Hepatocyte (in vitro differentiated cells): ENCODE measurements around the gene GJC2. TPM values are rescaled to one million over a fixed set of nuclear protein-coding genes. Genes with fewer than 3 reads are reported as not detected.

Experiments
- DNase-seq: peaks from one replicate; pipeline ENCODE4 v3.0.0-alpha.2; 2016; ENCODE audit warnings: low spot score
- H2AFZ ChIP-seq: fragments of 200-600 bp; sonication (generic); 2 replicates; pipeline ENCODE4 v1.6.0; 2016; ENCODE audit warnings: antibody characterized with exemption, mild to moderate bottlenecking
- H3K27ac ChIP-seq: fragments of 200-600 bp; sonication (generic); 2 replicates; pipeline ENCODE4 v1.5.1; 2016; ENCODE audit warnings: mild to moderate bottlenecking
- H3K27me3 ChIP-seq: fragments of 200-600 bp; sonication (generic); 2 replicates; pipeline ENCODE4 v1.6.1; 2016
- H3K36me3 ChIP-seq: fragments of 200-600 bp; sonication (generic); replicated peaks from 2 replicates; pipeline ENCODE4 v1.5.1; 2016; ENCODE audit warnings: low read depth; ENCODE audit not compliant: insufficient read depth
- H3K4me1 ChIP-seq: fragments of 200-600 bp; sonication (generic); 2 replicates; pipeline ENCODE4 v1.5.1; 2016; ENCODE audit warnings: mild to moderate bottlenecking, moderate library complexity; ENCODE audit not compliant: insufficient read depth
- H3K4me2 ChIP-seq: fragments of 200-600 bp; sonication (generic); 2 replicates; pipeline ENCODE4 v1.6.0; 2016
- H3K4me3 ChIP-seq: fragments of 200-600 bp; sonication (generic); 2 replicates; pipeline ENCODE4 v1.5.1; 2016; ENCODE audit warnings: mild to moderate bottlenecking
- H3K79me2 ChIP-seq: fragments of 200-600 bp; sonication (generic); 2 replicates; pipeline ENCODE4 v1.6.0; 2017; ENCODE audit warnings: mild to moderate bottlenecking
- H3K9me2 ChIP-seq: fragments of 200-600 bp; sonication (generic); replicated peaks from 2 replicates; pipeline ENCODE4 v1.6.0; 2017; ENCODE audit warnings: mild to moderate bottlenecking; ENCODE audit not compliant: insufficient read depth
- H3K9me3 ChIP-seq: fragments of 200-600 bp; sonication (generic); 2 replicates; pipeline ENCODE4 v1.5.1; 2016; ENCODE audit warnings: low read depth, mild to moderate bottlenecking
- H4K20me1 ChIP-seq: fragments of 200-600 bp; sonication (generic); 2 replicates; pipeline ENCODE4 v1.6.0; 2016; ENCODE audit warnings: mild to moderate bottlenecking; ENCODE audit not compliant: insufficient read depth, poor library complexity, severe bottlenecking
- EZH2 ChIP-seq: fragments of 200-600 bp; sonication (generic); IDR thresholded peaks from 2 replicates; pipeline ENCODE4 v1.6.1; 2016; ENCODE audit warnings: antibody characterized with exemption, mild to moderate bottlenecking, borderline replicate concordance
- EZH2phosphoT487 ChIP-seq: fragments of 200-600 bp; sonication (generic); IDR thresholded peaks from one replicate; pipeline ENCODE4 v1.6.1; 2018; ENCODE audit warnings: antibody characterized with exemption, mild to moderate bottlenecking, low read depth, moderate library complexity; ENCODE audit not compliant: unreplicated experiment, severe bottlenecking
- WGBS: methylation state at CpG from one replicate; pipeline ENCODE4 v1.1.6; 2016; ENCODE audit warnings: low lambda C conversion rate; ENCODE audit errors: missing lambda C conversion rate; 5-methylcytosine and 5-hydroxymethylcytosine counted together
- polyA plus RNA-seq: library from polyadenylated mRNA; unstranded; fragments of >200 nt; fragmentation: Nextera tagmentation; extraction: Ambion mirVana; gene quantifications from 2 replicates; pipeline ENCODE4 v1.2.1, GENCODE V29; 2016
- total RNA-seq: library from RNA; depleted of rRNA; stranded (reverse); fragments of >200 nt; gene quantifications from 2 replicates; pipeline ENCODE4 v1.2.3, GENCODE V29; 2014
- TF ChIP-seq, protein P1 (sequence below): fragments of 200-600 bp; sonication (generic); IDR thresholded peaks from 2 replicates; pipeline ENCODE4 v1.5.1; 2016; ENCODE audit warnings: antibody characterized with exemption, mild to moderate bottlenecking; ENCODE audit not compliant: poor library complexity

GJC2 gene
- total and polyA plus RNA-seq, 2 experiments from 2014 or later = 0.40 to 1.6 TPM

DNA sequence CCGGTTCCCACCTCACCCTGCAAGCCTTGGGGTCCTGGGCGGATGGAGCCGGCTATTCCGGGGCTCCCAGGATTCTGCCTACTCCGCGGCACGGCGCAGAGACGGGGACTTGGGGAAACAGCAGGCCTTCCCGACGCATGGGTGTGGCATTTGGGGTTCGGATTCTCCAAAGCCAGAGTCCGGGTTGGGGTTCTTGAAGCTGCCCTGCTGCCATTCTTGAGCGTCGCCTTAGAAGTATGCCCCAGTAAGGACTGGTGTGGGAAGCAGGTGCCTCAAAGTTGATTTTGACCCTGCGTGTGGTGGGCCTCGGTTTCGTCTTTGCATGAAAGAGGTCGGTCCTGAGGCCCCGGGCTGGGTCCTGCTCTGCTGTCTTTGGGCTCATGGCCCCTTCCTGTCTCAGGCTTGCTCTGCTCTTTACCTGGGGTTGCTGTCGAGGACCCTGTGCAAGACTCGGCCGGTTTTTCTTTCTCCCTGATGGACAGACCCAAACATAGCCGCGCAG is 9.0 kb upstream of the GJC2 start:
- Histone ChIP-seq H3K4me2 (peak overlapping the region; percentile 99), H3K79me2 (peaks cover 53% of the 10 kb centered on the region), H3K9me3 (no peaks in the 10 kb centered on the region), H3K4me3 (peak overlapping the region; percentile 40), H3K4me1 (peaks cover 17% of the 10 kb centered on the region), H4K20me1 (peaks cover 52% of the 10 kb centered on the region), H3K27ac (peak overlapping the region; percentile 98), H2AFZ (peak overlapping the region; percentile 60), H3K9me2 (no peaks in the 10 kb centered on the region), H3K36me3 (no peaks in the 10 kb centered on the region), H3K27me3 (no peaks in the 10 kb centered on the region)
- no peak for TF ChIP-seq EZH2phosphoT487
- TF ChIP-seq, protein P1, sequence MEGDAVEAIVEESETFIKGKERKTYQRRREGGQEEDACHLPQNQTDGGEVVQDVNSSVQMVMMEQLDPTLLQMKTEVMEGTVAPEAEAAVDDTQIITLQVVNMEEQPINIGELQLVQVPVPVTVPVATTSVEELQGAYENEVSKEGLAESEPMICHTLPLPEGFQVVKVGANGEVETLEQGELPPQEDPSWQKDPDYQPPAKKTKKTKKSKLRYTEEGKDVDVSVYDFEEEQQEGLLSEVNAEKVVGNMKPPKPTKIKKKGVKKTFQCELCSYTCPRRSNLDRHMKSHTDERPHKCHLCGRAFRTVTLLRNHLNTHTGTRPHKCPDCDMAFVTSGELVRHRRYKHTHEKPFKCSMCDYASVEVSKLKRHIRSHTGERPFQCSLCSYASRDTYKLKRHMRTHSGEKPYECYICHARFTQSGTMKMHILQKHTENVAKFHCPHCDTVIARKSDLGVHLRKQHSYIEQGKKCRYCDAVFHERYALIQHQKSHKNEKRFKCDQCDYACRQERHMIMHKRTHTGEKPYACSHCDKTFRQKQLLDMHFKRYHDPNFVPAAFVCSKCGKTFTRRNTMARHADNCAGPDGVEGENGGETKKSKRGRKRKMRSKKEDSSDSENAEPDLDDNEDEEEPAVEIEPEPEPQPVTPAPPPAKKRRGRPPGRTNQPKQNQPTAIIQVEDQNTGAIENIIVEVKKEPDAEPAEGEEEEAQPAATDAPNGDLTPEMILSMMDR = no peak
- TF ChIP-seq EZH2 = no peak
- DNase-seq = no peak
- WGBS = 20% methylated on average over 24 of the region's 25 CpGs

DNA sequence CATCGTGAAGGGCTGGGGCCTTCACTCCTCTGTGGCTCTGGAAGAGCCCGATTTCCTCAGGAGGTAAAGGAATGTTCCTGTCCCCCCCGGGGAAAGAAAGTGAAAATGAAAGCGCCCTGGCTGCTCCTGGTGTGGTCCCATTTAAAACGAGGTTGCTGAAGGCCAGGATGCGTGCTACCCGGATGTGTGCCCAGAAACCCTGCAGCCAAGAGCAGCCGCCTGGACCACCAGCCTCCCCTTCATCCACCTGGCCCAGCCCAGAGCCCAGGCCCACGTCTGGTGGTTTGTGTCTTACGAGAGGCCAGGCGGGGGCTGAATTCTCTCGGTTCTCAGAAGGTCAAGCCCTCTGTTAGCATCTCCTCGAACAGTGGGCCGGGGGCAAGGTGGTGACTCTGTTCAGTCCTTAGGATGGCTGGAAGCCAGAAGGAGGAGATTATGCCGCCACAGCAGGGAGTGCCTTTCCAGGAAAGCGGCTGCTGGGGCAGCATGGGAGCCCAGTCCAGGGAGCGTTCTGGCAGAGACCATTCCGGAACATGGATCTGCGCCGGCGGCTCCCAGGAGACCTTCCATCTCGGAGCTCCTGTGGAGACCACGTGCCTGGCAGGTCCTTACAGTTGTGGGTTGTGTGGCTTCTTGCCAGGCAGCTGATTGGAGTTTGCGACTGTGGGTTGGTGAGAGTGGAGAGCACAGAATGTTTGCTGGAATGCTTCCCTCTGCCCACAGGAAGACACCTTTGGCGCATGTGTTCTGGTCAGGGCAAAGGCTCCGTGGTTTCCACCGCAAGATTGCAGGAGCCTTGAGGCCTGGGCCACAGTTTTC is 8.3 kb upstream of the GJC2 start:
- Histone ChIP-seq H3K4me1 (peaks cover 17% of the 10 kb centered on the region), H3K79me2 (peaks cover 58% of the 10 kb centered on the region), H4K20me1 (peaks cover 57% of the 10 kb centered on the region), H3K27me3 (no peaks in the 10 kb centered on the region), H3K4me2 (peak overlapping the region; percentile 99), H3K27ac (peak overlapping the region; percentile 98), H3K9me3 (no peaks in the 10 kb centered on the region), H3K9me2 (no peaks in the 10 kb centered on the region), H3K4me3 (peak overlapping the region; percentile 40), H3K36me3 (no peaks in the 10 kb centered on the region), H2AFZ (no peak overlapping the region)
- TF ChIP-seq EZH2phosphoT487 = no peak
- TF ChIP-seq, protein P1 = no peak
- no peak for TF ChIP-seq EZH2
- 84% methylated on average over 27 of the region's 27 CpGs for WGBS
- peak; percentile 19 for DNase-seq

DNA sequence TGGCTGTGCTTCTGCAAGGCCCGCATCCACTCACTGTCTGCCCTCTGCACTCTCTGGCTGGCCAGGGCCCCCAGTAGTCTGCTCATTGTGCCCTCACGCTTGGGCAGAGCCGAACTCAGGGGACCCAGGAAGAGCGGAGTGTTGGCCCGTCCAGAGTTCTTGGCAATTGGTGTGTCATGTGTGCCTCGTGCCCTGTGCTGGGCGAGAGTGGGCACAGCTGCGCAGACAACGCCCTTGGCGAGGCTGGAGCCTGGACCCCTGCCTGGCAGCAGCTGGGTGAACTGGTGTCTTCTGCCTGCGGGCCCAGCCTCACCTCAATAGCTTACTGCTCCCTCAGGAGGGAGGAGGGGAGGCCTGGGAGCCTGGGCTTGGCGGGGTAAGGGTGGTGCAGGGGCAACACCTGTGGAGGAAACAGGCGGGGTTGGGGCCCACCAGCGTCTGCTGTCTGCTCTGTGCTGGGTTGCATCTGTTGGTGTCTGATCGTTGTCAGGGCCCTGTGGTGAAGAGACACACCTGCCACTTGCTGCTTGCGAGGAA is 7.5 kb upstream of the GJC2 start:
- WGBS = 96% methylated on average over 15 of the region's 16 CpGs
- no peaks in the 10 kb centered on the region for H3K27me3 ChIP-seq
- peak overlapping the region; percentile 99 for H3K4me2 ChIP-seq
- H4K20me1 ChIP-seq = peaks cover 60% of the 10 kb centered on the region
- H3K9me3 ChIP-seq = no peaks in the 10 kb centered on the region
- no peak overlapping the region for H3K27ac ChIP-seq
- peaks cover 17% of the 10 kb centered on the region for H3K4me1 ChIP-seq
- no peaks in the 10 kb centered on the region for H3K36me3 ChIP-seq
- no peak for DNase-seq
- H3K79me2 ChIP-seq = peaks cover 64% of the 10 kb centered on the region
- TF ChIP-seq EZH2 (no peak), EZH2phosphoT487 (no peak)
- TF ChIP-seq, protein P1 = no peak
- H2AFZ ChIP-seq = no peak overlapping the region
- no peak overlapping the region for H3K4me3 ChIP-seq
- H3K9me2 ChIP-seq = no peaks in the 10 kb centered on the region
